ENCODE measurements around the gene PLEKHG4. TPM values are rescaled to one million over a fixed set of nuclear protein-coding genes. Genes with fewer than 3 reads are reported as not detected.

PLEKHG4 gene
- total RNA-seq, 1 experiment from 2014 or later = 38.5 TPM

DNA sequence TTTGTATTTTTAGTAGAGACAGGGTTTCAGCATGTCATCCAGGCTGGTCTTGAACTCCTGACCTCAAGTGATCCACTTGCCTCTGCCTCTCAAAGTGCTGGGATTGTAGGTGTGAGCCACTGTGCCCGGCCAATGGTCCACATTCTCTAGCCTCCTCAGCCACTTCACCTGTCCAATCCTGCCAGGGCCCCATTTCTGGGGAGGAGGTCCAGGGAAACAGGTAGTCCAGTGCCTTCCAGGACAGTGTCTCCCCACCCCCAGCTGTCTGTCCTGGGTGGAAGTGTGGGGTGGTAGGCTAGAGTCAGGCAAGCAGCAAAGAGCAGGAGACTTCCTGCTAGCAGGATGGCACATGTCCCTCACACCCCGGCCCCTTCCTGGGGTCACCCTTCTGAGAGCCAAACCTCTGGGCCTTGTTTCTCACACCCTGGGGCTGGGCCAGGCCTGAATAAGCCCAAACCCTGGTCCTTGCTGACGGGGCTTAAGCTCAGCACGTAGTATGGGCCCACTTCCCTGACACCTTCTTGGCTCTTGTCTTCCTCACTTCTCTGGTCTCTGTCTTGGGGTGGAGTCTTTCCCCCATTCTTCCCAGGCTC, 37.1 kb upstream of the PLEKHG4 start:
- TF ChIP-seq EZH2 (IDR thresholded peaks at IDR 0.05) (no peak), SP1 (IDR thresholded peaks at IDR 0.05; ENCODE audit: low read depth) (no peak), TCF7L2 (IDR thresholded peaks at IDR 0.05; ENCODE audit: borderline replicate concordance, extremely low read depth, insufficient read depth, insufficient read length) (no peak), RAD21 (IDR thresholded peaks at IDR 0.05; ENCODE audit: low read depth) (no peak), POLR2AphosphoS5 (IDR thresholded peaks at IDR 0.05; ENCODE audit: low read depth, low read length) (no peak), POLR2A (IDR thresholded peaks at IDR 0.05; ENCODE audit: borderline replicate concordance, extremely low read depth, insufficient read depth, insufficient read length) (no peak), ELF1 (IDR thresholded peaks at IDR 0.05; ENCODE audit: borderline replicate concordance, low read depth) (no peak)
- peak overlapping the region; percentile 87 for H3K4me2 ChIP-seq (ENCODE audit: low read length)
- H2AFZ ChIP-seq (ENCODE audit: low read depth, low read length, poor library complexity, severe bottlenecking) = no peak overlapping the region
- peaks cover 49 to 67% of the 10 kb centered on the region in 2 experiments for H3K4me1 ChIP-seq (ENCODE audit: control insufficient read depth in 1 of 2, insufficient read depth in 2 of 2, low read length in 2 of 2)
- H3K9me3 ChIP-seq (ENCODE audit: control insufficient read depth in 1 of 2, insufficient read depth in 1 of 2, low read depth in 1 of 2, low read length in 2 of 2) = no peaks in the 10 kb centered on the region
- no peak for ATAC-seq
- POLR2A ChIA-PET = no interaction called here
- CTCF ChIA-PET = interaction anchor here (0.7 kb wide), 1 partner anchor 26 kb away, joined by 3 read pairs; no protein-coding TSS in a partner anchor
- H3K79me2 ChIP-seq (ENCODE audit: insufficient read depth, low read length) = peaks cover 71% of the 10 kb centered on the region
- H4K20me1 ChIP-seq (ENCODE audit: insufficient read depth) = no peaks in the 10 kb centered on the region
- peaks cover 9 to 19% of the 10 kb centered on the region in 2 experiments for H3K36me3 ChIP-seq (ENCODE audit: control insufficient read depth in 1 of 2, insufficient read depth in 2 of 2, low read length in 2 of 2)
- 0 out of 4 replicates have a peak overlapping the region, but pooled peaks of 1 of the 2 experiments have one; percentile 47 for H3K4me3 ChIP-seq (replicated peaks in 1 of 2; ENCODE audit: low read depth in 1 of 2, low read length in 2 of 2)
- DNase-seq (ENCODE audit: low read depth, low spot score) = no peak
- H3K9ac ChIP-seq (ENCODE audit: low read length) = peak overlapping the region; percentile 67
- no TSS peak for BruUV-seq (replicated peaks)
- no peaks in the 10 kb centered on the region for H3K27me3 ChIP-seq (ENCODE audit: insufficient read depth, low read length)
- RAD21 ChIA-PET (ENCODE audit: low non-redundant PET in 1 of 2, low total read pairs in 2 of 2, uncharacterized antibody in 2 of 2, unreplicated experiment in 2 of 2) = no interaction called here
- intact Hi-C loops (cut with micrococcal nuclease) = no loop called here
- no peaks in the 10 kb centered on the region for H3K9me2 ChIP-seq (ENCODE audit: insufficient read depth)
- peak overlapping the region; percentile 82 for H3K27ac ChIP-seq (ENCODE audit: low read depth, low read length)

DNA sequence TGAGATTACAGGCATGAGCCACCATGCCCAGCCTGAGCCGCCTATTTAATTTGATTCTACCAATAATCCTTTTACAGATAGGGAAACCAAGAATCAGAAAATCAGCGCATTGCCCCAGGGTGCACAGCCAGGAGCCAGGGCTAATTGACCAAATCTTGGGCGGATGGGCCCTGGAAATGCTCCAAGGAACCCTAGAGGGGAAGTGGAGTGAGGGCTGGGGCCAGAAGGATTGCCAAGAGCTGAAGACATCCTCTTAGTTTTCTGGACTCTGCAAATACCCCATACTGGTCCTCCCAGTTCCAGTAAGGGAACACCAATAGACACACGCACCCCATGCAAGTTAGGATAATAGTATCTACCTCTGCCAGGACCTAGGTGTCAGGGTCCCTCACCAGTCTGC, 35.9 kb upstream of the PLEKHG4 start:
- CTCF ChIA-PET = interaction anchor here (1.4 to 1.7 kb wide), 2 partner anchors 43 to 185 kb away, joined by 3 to 7 read pairs; no protein-coding TSS in a partner anchor
- H3K4me1 ChIP-seq (ENCODE audit: control insufficient read depth in 1 of 2, insufficient read depth in 2 of 2, low read length in 2 of 2) = peaks cover 56 to 78% of the 10 kb centered on the region in 2 experiments

More for the DNA sequence above, 35.9 kb upstream of the PLEKHG4 start:
- POLR2A ChIA-PET = interaction anchor here (0.5 to 1.1 kb wide), 2 partner anchors 10 to 107 kb away, joined by 3 to 7 read pairs; no protein-coding TSS in a partner anchor
- H3K9me3 ChIP-seq (ENCODE audit: control insufficient read depth in 1 of 2, insufficient read depth in 1 of 2, low read depth in 1 of 2, low read length in 2 of 2) = no peaks in the 10 kb centered on the region
- peaks cover 71% of the 10 kb centered on the region for H3K79me2 ChIP-seq (ENCODE audit: insufficient read depth, low read length)
- no peak overlapping the region for H2AFZ ChIP-seq (ENCODE audit: low read depth, low read length, poor library complexity, severe bottlenecking)
- H3K36me3 ChIP-seq (ENCODE audit: control insufficient read depth in 1 of 2, insufficient read depth in 2 of 2, low read length in 2 of 2) = peaks cover 3 to 12% of the 10 kb centered on the region in 2 experiments; a peak in 3 of 4 replicates
- H3K27me3 ChIP-seq (ENCODE audit: insufficient read depth, low read length) = no peaks in the 10 kb centered on the region
- no peak for TF ChIP-seq ZNF274 (IDR thresholded peaks at IDR 0.05; ENCODE audit: low read depth, low read length)
- TF ChIP-seq FOSL1 (IDR thresholded peaks at IDR 0.05; ENCODE audit: low read depth) = no peak
- no peak for TF ChIP-seq SP1 (IDR thresholded peaks at IDR 0.05; ENCODE audit: low read depth)
- TF ChIP-seq, protein P1, sequence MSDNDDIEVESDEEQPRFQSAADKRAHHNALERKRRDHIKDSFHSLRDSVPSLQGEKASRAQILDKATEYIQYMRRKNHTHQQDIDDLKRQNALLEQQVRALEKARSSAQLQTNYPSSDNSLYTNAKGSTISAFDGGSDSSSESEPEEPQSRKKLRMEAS (IDR thresholded peaks at IDR 0.05) = no peak
- TF ChIP-seq EZH2 (IDR thresholded peaks at IDR 0.05) = no peak
- TF ChIP-seq JUND (IDR thresholded peaks at IDR 0.05) = no peak
- TF ChIP-seq SRF (IDR thresholded peaks at IDR 0.05; ENCODE audit: low read depth) = no peak
- RAD21 ChIA-PET (ENCODE audit: low non-redundant PET in 1 of 2, low total read pairs in 2 of 2, uncharacterized antibody in 2 of 2, unreplicated experiment in 2 of 2) = interaction anchor here in 1 of 2 experiments (0.6 kb wide), 1 partner anchor 110 kb away, joined by 3 read pairs; no protein-coding TSS in a partner anchor
- peak overlapping the region; percentile 87 for H3K9ac ChIP-seq (ENCODE audit: low read length)
- no peak for DNase-seq (ENCODE audit: low read depth, low spot score)
- no TSS peak for BruUV-seq (replicated peaks)
- peak overlapping the region; percentile 94 for H3K4me2 ChIP-seq (ENCODE audit: low read length)
- intact Hi-C loops (cut with micrococcal nuclease) = no loop called here
- peak overlapping the region; percentile 92 for H3K27ac ChIP-seq (ENCODE audit: low read depth, low read length)
- no peaks in the 10 kb centered on the region for H3K9me2 ChIP-seq (ENCODE audit: insufficient read depth)
- H3K4me3 ChIP-seq (replicated peaks in 1 of 2; ENCODE audit: low read depth in 1 of 2, low read length in 2 of 2) = no peak overlapping the region
- H4K20me1 ChIP-seq (ENCODE audit: insufficient read depth) = no peaks in the 10 kb centered on the region
- ATAC-seq = no peak

Measured in HCT116 (cell line).